GM23338 (cell line): Measurements from ENCODE around the gene SERGEF. TPM values are rescaled to one million over a fixed set of nuclear protein-coding genes. Genes with fewer than 3 reads are reported as not detected.

Experiments
- ATAC-seq: fragments of 200-7000 bp; cut with Tn5 transposase; 3 replicates; pipeline ENCODE4 v1.9.1; 2020
- DNase-seq: peaks from one replicate; pipeline ENCODE4 v3.0.0-alpha.2; 2015; ENCODE audit warnings: low spot score
- H2AFZ ChIP-seq: fragments of 200-600 bp; sonication (generic); 2 replicates; pipeline ENCODE4 v1.8.0; 2016; ENCODE audit warnings: antibody characterized with exemption, mild to moderate bottlenecking, moderate library complexity
- H3F3A ChIP-seq: fragments of 200-600 bp; sonication (generic); replicated peaks from 2 replicates; pipeline ENCODE4 v1.8.0; 2017; ENCODE audit warnings: antibody characterized with exemption, mixed run types, low read depth
- H3K27ac ChIP-seq: fragments of 200-600 bp; sonication (generic); 2 replicates; pipeline ENCODE4 v1.6.1; 2016; ENCODE audit warnings: low read depth
- H3K27me3 ChIP-seq: fragments of 200-600 bp; sonication (generic); 2 replicates; pipeline ENCODE4 v1.8.0; 2016; ENCODE audit warnings: mild to moderate bottlenecking, mixed run types, moderate library complexity; ENCODE audit not compliant: insufficient read depth
- H3K36me3 ChIP-seq: fragments of 200-600 bp; sonication (generic); 2 replicates; pipeline ENCODE4 v1.8.0; 2016; ENCODE audit warnings: mild to moderate bottlenecking; ENCODE audit not compliant: insufficient read depth
- H3K4me1 ChIP-seq: fragments of 200-600 bp; sonication (generic); 2 replicates; pipeline ENCODE4 v1.8.0; 2016; ENCODE audit warnings: mild to moderate bottlenecking, moderate library complexity; ENCODE audit not compliant: insufficient read depth
- H3K4me2 ChIP-seq: fragments of 200-600 bp; sonication (generic); 2 replicates; pipeline ENCODE4 v1.7.1; 2017; ENCODE audit warnings: mixed run types
- H3K4me3 ChIP-seq: fragments of 200-600 bp; sonication (generic); 2 replicates; pipeline ENCODE4 v1.6.1; 2016; ENCODE audit warnings: mixed run types
- H3K79me2 ChIP-seq: fragments of 200-600 bp; sonication (generic); replicated peaks from 2 replicates; pipeline ENCODE4 v1.8.0; 2017; ENCODE audit warnings: mild to moderate bottlenecking; ENCODE audit not compliant: insufficient read depth
- H3K9me2 ChIP-seq: fragments of 200-600 bp; sonication (generic); 2 replicates; pipeline ENCODE4 v1.8.0; 2017; ENCODE audit not compliant: insufficient read depth
- H4K20me1 ChIP-seq: fragments of 200-600 bp; sonication (generic); replicated peaks from 2 replicates; pipeline ENCODE4 v1.8.0; 2017; ENCODE audit warnings: mild to moderate bottlenecking; ENCODE audit not compliant: insufficient read depth
- H3K27ac Mint-ChIP-seq: 2 replicates; pipeline ENCODE4 v1.8.0; 2020; ENCODE audit warnings: inconsistent platforms, mild to moderate bottlenecking, moderate library complexity, mixed read lengths
- H3K27me3 Mint-ChIP-seq: 3 replicates; pipeline ENCODE4 v1.8.0; 2022; ENCODE audit warnings: low read depth, mild to moderate bottlenecking, moderate library complexity, mixed read lengths, inconsistent platforms; ENCODE audit not compliant: insufficient read depth, poor library complexity
- H3K36me3 Mint-ChIP-seq: 3 replicates; pipeline ENCODE4 v1.8.0; 2021; ENCODE audit warnings: low read depth, mild to moderate bottlenecking, inconsistent platforms, moderate library complexity, mixed read lengths
- H3K4me1 Mint-ChIP-seq: 3 replicates; pipeline ENCODE4 v1.8.0; 2020; ENCODE audit warnings: mild to moderate bottlenecking, inconsistent platforms, mixed read lengths
- H3K4me3 Mint-ChIP-seq: 3 replicates; pipeline ENCODE4 v1.8.0; 2021; ENCODE audit warnings: moderate library complexity, mild to moderate bottlenecking, inconsistent platforms, mixed read lengths
- H3K9me3 Mint-ChIP-seq: 3 replicates; pipeline ENCODE4 v1.8.0; 2020; ENCODE audit warnings: moderate library complexity, mild to moderate bottlenecking, inconsistent platforms, mixed read lengths
- CREB1 ChIP-seq: fragments of 250-450 bp; sonication (Bioruptor Pico); IDR thresholded peaks from 2 replicates; pipeline ENCODE4 v1.5.0; 2020; ENCODE audit warnings: low read depth, mild to moderate bottlenecking, moderate library complexity
- EZH2 ChIP-seq: fragments of 200-600 bp; sonication (generic); IDR thresholded peaks from one replicate; pipeline ENCODE4 v1.8.0; 2017; ENCODE audit warnings: antibody characterized with exemption, mild to moderate bottlenecking, low read depth; ENCODE audit not compliant: unreplicated experiment
- EZH2phosphoT487 ChIP-seq: fragments of 200-600 bp; sonication (generic); IDR thresholded peaks from one replicate; pipeline ENCODE4 v1.8.1; 2018; ENCODE audit warnings: antibody characterized with exemption; ENCODE audit not compliant: unreplicated experiment
- JUNB ChIP-seq: IDR thresholded peaks from one replicate; pipeline ENCODE4 v1.6.1; 2016; ENCODE audit warnings: antibody characterized with exemption; ENCODE audit not compliant: unreplicated experiment
- NANOG ChIP-seq: IDR thresholded peaks from 2 replicates; pipeline ENCODE4 v1.6.1; 2016; ENCODE audit warnings: antibody characterized with exemption, borderline replicate concordance
- POLR2AphosphoS5 ChIP-seq: IDR thresholded peaks from 2 replicates; pipeline ENCODE4 v1.6.1; 2016; ENCODE audit warnings: antibody characterized with exemption, low read depth
- ZNF114 ChIP-seq: fragments of 250-450 bp; sonication (Bioruptor Pico); IDR thresholded peaks from 2 replicates; pipeline ENCODE4 v1.5.0; 2020; ENCODE audit warnings: mild to moderate bottlenecking, moderate library complexity
- ZNF331 ChIP-seq: fragments of 250-450 bp; sonication (Bioruptor Pico); IDR thresholded peaks from 2 replicates; pipeline ENCODE4 v1.5.0; 2020; ENCODE audit warnings: low read depth, mild to moderate bottlenecking, moderate library complexity
- polyA plus RNA-seq: library from polyadenylated mRNA; unstranded; fragments of >200 nt; fragmentation: Nextera tagmentation; extraction: Ambion mirVana; gene quantifications from 2 replicates; pipeline ENCODE4 v1.2.1, GENCODE V29; 2016
- total RNA-seq: library from RNA; depleted of rRNA; stranded (reverse); fragments of >200 nt; shearing (Covaris generic); gene quantifications from 2 replicates; pipeline ENCODE4 v1.2.3, GENCODE V29; 2014
- TF ChIP-seq, protein P1 (sequence below), 2 experiments: fragments of 200-600 bp in 1 of 2; sonication (generic) in 1 of 2; conservative IDR thresholded peaks; 2 replicates each; pipeline versions ENCODE4 v1.5.1 to v1.6.1; 2016 to 2017; ENCODE audit warnings: antibody characterized with exemption in 2 of 2, low read depth in 2 of 2, mild to moderate bottlenecking in 2 of 2, moderate library complexity in 1 of 2
- TF ChIP-seq, protein P2 (sequence below): IDR thresholded peaks from one replicate; pipeline ENCODE4 v1.6.1; 2018; ENCODE audit warnings: antibody characterized with exemption; ENCODE audit not compliant: unreplicated experiment
- TF ChIP-seq, protein P3 (sequence below): IDR thresholded peaks from 2 replicates; pipeline ENCODE4 v1.6.1; 2016; ENCODE audit warnings: antibody characterized with exemption
- TF ChIP-seq, protein P4 (sequence below): fragments of 250-450 bp; sonication (Bioruptor Pico); IDR thresholded peaks from 2 replicates; pipeline ENCODE4 v1.5.0; 2020; ENCODE audit warnings: mild to moderate bottlenecking, moderate library complexity

The SERGEF gene
- total and polyA plus RNA-seq, 2 experiments from 2014 or later = 24.2 to 27.9 TPM

DNA sequence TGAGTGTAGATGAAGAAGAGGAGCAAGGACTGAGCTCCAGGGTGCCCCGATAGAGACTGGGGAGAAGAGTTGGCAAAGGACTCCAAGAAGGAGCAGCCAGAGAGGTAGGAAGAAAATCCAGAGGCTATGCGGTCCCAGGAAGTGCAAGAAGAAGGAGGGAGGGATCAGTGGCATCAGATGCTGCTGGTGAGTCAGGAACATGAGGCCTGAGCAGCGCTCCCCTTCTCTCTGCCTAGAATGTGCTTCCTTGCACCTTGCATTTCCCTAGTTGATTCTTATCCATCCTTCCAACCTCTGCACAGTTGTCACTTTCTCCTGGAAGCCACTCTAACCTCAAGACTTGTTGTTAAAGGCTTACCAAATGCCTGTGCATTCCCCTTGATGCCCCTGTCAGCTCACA lies 257.0 kb downstream of the SERGEF start (continued):
- TF ChIP-seq, protein P1, sequence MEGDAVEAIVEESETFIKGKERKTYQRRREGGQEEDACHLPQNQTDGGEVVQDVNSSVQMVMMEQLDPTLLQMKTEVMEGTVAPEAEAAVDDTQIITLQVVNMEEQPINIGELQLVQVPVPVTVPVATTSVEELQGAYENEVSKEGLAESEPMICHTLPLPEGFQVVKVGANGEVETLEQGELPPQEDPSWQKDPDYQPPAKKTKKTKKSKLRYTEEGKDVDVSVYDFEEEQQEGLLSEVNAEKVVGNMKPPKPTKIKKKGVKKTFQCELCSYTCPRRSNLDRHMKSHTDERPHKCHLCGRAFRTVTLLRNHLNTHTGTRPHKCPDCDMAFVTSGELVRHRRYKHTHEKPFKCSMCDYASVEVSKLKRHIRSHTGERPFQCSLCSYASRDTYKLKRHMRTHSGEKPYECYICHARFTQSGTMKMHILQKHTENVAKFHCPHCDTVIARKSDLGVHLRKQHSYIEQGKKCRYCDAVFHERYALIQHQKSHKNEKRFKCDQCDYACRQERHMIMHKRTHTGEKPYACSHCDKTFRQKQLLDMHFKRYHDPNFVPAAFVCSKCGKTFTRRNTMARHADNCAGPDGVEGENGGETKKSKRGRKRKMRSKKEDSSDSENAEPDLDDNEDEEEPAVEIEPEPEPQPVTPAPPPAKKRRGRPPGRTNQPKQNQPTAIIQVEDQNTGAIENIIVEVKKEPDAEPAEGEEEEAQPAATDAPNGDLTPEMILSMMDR (conservative IDR thresholded peaks at IDR 0.05; ENCODE audit: low read depth in 2 of 2) = no peak

DNA sequence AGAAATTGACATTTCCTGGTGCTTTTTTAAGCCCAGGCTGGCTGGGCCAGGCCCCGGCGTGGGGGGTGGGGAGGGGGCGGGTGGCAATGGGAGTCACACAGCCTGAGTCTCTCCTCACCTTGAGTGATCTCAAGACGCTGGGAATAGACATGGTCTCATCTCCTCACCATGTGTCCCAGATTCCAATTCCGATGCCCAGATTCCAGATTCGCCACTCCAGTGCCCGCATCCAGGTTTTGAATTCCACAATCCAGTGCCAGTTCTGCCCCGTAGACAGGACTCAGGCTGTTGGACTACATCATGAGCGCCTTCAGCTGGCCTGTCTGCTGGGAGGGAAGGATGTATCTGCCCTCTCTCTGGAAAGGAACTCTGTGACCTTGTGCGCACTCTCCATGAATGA lies 259.2 kb downstream of the SERGEF start:
- Histone ChIP-seq H3K27ac (no peak overlapping the region), H2AFZ (no peak overlapping the region), H3F3A (no peaks in the 10 kb centered on the region), H3K4me2 (no peak overlapping the region), H3K36me3 (no peaks in the 10 kb centered on the region), H3K4me1 (no peaks in the 10 kb centered on the region), H3K4me3 (no peak overlapping the region), H4K20me1 (no peaks in the 10 kb centered on the region), H3K79me2 (no peaks in the 10 kb centered on the region), H3K9me2 (no peaks in the 10 kb centered on the region), H3K27me3 (no peaks in the 10 kb centered on the region)
- Mint-ChIP-seq H3K27ac (no peak overlapping the region), H3K36me3 (no peaks in the 10 kb centered on the region), H3K4me1 (no peaks in the 10 kb centered on the region; the same call in 2 of the 3 replicates), H3K9me3 (no peaks in the 10 kb centered on the region), H3K27me3 (peaks cover 5% of the 10 kb centered on the region), H3K4me3 (no peak overlapping the region)
- ATAC-seq (no peak), DNase-seq (no peak)
- TF ChIP-seq ZNF331 (CRISPR knock-in tag) = no peak
- TF ChIP-seq JUNB = no peak
- TF ChIP-seq NANOG = no peak
- TF ChIP-seq EZH2phosphoT487 = no peak
- TF ChIP-seq, protein P2, sequence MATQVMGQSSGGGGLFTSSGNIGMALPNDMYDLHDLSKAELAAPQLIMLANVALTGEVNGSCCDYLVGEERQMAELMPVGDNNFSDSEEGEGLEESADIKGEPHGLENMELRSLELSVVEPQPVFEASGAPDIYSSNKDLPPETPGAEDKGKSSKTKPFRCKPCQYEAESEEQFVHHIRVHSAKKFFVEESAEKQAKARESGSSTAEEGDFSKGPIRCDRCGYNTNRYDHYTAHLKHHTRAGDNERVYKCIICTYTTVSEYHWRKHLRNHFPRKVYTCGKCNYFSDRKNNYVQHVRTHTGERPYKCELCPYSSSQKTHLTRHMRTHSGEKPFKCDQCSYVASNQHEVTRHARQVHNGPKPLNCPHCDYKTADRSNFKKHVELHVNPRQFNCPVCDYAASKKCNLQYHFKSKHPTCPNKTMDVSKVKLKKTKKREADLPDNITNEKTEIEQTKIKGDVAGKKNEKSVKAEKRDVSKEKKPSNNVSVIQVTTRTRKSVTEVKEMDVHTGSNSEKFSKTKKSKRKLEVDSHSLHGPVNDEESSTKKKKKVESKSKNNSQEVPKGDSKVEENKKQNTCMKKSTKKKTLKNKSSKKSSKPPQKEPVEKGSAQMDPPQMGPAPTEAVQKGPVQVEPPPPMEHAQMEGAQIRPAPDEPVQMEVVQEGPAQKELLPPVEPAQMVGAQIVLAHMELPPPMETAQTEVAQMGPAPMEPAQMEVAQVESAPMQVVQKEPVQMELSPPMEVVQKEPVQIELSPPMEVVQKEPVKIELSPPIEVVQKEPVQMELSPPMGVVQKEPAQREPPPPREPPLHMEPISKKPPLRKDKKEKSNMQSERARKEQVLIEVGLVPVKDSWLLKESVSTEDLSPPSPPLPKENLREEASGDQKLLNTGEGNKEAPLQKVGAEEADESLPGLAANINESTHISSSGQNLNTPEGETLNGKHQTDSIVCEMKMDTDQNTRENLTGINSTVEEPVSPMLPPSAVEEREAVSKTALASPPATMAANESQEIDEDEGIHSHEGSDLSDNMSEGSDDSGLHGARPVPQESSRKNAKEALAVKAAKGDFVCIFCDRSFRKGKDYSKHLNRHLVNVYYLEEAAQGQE = no peak
- TF ChIP-seq POLR2AphosphoS5 = no peak
- no peak for TF ChIP-seq ZNF114 (CRISPR knock-in tag)
- no peak for TF ChIP-seq EZH2
- TF ChIP-seq, protein P3, sequence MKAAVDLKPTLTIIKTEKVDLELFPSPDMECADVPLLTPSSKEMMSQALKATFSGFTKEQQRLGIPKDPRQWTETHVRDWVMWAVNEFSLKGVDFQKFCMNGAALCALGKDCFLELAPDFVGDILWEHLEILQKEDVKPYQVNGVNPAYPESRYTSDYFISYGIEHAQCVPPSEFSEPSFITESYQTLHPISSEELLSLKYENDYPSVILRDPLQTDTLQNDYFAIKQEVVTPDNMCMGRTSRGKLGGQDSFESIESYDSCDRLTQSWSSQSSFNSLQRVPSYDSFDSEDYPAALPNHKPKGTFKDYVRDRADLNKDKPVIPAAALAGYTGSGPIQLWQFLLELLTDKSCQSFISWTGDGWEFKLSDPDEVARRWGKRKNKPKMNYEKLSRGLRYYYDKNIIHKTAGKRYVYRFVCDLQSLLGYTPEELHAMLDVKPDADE = no peak
- TF ChIP-seq, protein P4, sequence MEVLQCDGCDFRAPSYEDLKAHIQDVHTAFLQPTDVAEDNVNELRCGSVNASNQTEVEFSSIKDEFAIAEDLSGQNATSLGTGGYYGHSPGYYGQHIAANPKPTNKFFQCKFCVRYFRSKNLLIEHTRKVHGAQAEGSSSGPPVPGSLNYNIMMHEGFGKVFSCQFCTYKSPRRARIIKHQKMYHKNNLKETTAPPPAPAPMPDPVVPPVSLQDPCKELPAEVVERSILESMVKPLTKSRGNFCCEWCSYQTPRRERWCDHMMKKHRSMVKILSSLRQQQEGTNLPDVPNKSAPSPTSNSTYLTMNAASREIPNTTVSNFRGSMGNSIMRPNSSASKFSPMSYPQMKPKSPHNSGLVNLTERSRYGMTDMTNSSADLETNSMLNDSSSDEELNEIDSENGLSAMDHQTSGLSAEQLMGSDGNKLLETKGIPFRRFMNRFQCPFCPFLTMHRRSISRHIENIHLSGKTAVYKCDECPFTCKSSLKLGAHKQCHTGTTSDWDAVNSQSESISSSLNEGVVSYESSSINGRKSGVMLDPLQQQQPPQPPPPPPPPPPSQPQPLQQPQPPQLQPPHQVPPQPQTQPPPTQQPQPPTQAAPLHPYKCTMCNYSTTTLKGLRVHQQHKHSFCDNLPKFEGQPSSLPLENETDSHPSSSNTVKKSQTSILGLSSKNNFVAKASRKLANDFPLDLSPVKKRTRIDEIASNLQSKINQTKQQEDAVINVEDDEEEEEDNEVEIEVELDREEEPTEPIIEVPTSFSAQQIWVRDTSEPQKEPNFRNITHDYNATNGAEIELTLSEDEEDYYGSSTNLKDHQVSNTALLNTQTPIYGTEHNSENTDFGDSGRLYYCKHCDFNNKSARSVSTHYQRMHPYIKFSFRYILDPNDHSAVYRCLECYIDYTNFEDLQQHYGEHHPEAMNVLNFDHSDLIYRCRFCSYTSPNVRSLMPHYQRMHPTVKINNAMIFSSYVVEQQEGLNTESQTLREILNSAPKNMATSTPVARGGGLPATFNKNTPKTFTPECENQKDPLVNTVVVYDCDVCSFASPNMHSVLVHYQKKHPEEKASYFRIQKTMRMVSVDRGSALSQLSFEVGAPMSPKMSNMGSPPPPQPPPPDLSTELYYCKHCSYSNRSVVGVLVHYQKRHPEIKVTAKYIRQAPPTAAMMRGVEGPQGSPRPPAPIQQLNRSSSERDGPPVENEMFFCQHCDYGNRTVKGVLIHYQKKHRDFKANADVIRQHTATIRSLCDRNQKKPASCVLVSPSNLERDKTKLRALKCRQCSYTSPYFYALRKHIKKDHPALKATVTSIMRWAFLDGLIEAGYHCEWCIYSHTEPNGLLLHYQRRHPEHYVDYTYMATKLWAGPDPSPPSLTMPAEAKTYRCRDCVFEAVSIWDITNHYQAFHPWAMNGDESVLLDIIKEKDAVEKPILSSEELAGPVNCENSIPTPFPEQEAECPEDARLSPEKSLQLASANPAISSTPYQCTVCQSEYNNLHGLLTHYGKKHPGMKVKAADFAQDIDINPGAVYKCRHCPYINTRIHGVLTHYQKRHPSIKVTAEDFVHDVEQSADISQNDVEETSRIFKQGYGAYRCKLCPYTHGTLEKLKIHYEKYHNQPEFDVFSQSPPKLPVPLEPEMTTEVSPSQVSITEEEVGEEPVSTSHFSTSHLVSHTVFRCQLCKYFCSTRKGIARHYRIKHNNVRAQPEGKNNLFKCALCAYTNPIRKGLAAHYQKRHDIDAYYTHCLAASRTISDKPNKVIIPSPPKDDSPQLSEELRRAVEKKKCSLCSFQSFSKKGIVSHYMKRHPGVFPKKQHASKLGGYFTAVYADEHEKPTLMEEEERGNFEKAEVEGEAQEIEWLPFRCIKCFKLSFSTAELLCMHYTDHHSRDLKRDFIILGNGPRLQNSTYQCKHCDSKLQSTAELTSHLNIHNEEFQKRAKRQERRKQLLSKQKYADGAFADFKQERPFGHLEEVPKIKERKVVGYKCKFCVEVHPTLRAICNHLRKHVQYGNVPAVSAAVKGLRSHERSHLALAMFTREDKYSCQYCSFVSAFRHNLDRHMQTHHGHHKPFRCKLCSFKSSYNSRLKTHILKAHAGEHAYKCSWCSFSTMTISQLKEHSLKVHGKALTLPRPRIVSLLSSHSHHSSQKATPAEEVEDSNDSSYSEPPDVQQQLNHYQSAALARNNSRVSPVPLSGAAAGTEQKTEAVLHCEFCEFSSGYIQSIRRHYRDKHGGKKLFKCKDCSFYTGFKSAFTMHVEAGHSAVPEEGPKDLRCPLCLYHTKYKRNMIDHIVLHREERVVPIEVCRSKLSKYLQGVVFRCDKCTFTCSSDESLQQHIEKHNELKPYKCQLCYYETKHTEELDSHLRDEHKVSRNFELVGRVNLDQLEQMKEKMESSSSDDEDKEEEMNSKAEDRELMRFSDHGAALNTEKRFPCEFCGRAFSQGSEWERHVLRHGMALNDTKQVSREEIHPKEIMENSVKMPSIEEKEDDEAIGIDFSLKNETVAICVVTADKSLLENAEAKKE (CRISPR knock-in tag) = no peak
- TF ChIP-seq CREB1 (CRISPR knock-in tag) = no peak
